T-helper 2 cell treated with Interferon-gamma antibody and Interleukin-4, amounts not matched to agents 5 μg/mL and 100 μg/mL, for 36 hours (primary cell): Measurements from ENCODE around the gene PDPK1.
A peak's percentile ranks its signal among the peaks of the same experiment; 100 is the strongest.
"Not testable (repeated sequence)": the region's sequence is repeated elsewhere in the genome, so short reads cannot be mapped to it uniquely, and the experiment has no call there.

Experiments used
- DNase-seq: peaks from one replicate; pipeline ENCODE4 v3.0.0; 2021; ENCODE audit warnings: low spot score
- H3K27ac Mint-ChIP-seq: one replicate; pipeline ENCODE4 v1.8.0; 2021; ENCODE audit warnings: mild to moderate bottlenecking, mixed read lengths
- H3K27me3 Mint-ChIP-seq: one replicate; pipeline ENCODE4 v1.8.0; 2021; ENCODE audit warnings: low read depth, mixed read lengths
- H3K36me3 Mint-ChIP-seq: one replicate; pipeline ENCODE4 v1.8.0; 2021; ENCODE audit warnings: low read depth, mixed read lengths
- H3K4me1 Mint-ChIP-seq: one replicate; pipeline ENCODE4 v1.8.0; 2021; ENCODE audit warnings: low read depth, mixed read lengths
- H3K4me3 Mint-ChIP-seq: one replicate; pipeline ENCODE4 v1.8.0; 2022; ENCODE audit warnings: mild to moderate bottlenecking, moderate library complexity, mixed read lengths
- H3K9me3 Mint-ChIP-seq: one replicate; pipeline ENCODE4 v1.8.0; 2021; ENCODE audit warnings: mixed read lengths

The PDPK1 gene

DNA sequence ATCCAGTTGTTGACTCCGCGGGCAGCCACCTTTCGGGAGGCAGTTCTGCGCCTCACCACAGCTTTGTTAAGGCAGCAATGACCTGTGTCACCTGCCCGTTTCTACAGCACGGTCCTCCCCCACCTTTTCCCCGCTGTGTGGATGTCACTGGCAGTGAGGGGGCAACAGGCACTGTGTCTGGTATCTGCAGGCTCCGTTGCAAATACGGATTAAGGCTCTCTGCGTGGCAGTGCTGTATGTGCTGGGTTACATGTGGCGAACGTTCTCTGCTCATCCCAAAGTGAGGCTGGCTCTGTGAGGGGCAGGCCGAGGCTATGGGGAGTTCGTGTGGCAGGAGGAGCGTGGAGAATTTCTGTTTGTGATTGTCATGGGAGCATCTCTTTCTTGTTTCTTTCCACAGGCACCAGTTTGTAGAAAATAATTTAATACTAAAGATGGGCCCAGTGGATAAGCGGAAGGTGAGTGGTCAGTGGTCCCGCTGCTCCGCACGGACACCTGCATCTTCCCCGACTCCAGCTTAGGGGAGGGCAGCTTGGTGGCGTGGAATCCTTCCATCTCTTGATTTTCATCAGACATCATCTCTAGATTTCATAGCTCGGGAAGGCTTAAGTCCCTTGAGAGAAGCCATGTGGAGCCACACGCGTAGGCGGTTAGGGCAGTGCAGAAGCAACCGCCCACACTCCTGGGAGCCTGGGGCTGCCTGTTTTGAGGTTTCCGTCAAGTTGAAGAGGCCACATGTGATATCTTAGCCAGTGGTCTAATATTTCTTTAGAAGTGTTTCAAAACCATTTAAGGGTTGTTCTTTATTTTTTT lies 57.8 kb downstream of the PDPK1 start:
- Mint-ChIP-seq H3K27ac (no peak overlapping the region), H3K36me3 (peaks cover 9% of the 10 kb centered on the region), H3K4me1 (peaks cover 6% of the 10 kb centered on the region), H3K9me3 (no peaks in the 10 kb centered on the region), H3K4me3 (no peak overlapping the region), H3K27me3 (no peaks in the 10 kb centered on the region)
- no peak for DNase-seq

GRCh38 chr16:2596747-2597559 lies 59.1 kb downstream of the PDPK1 start:
- H3K27ac Mint-ChIP-seq, result no peak overlapping the region
- DNase-seq, result no peak
- H3K36me3 Mint-ChIP-seq, result peaks cover 9% of the 10 kb centered on the region
- no peaks in the 10 kb centered on the region for H3K27me3 Mint-ChIP-seq
- H3K4me1 Mint-ChIP-seq, result peaks cover 6% of the 10 kb centered on the region
- H3K4me3 Mint-ChIP-seq, result no peak overlapping the region
- H3K9me3 Mint-ChIP-seq, result no peaks in the 10 kb centered on the region

- Mint-ChIP-seq H3K4me3 (no peak overlapping the region), H3K9me3 (no peaks in the 10 kb centered on the region), H3K27me3 (no peaks in the 10 kb centered on the region), H3K4me1 (peaks cover 4% of the 10 kb centered on the region), H3K36me3 (peaks cover 9% of the 10 kb centered on the region), H3K27ac (no peak overlapping the region)
- DNase-seq, result no peak
These were observed 59.7 kb downstream of the PDPK1 start for GRCh38 chr16:2597560-2597902.

GRCh38 chr16:2598133-2598641 lies 60.4 kb downstream of the PDPK1 start:
- Mint-ChIP-seq H3K27me3 (no peaks in the 10 kb centered on the region), H3K9me3 (no peaks in the 10 kb centered on the region), H3K27ac (no peak overlapping the region), H3K4me1 (peaks cover 7% of the 10 kb centered on the region), H3K36me3 (peaks cover 9% of the 10 kb centered on the region), H3K4me3 (no peak overlapping the region)
- DNase-seq, result no peak

DNA sequence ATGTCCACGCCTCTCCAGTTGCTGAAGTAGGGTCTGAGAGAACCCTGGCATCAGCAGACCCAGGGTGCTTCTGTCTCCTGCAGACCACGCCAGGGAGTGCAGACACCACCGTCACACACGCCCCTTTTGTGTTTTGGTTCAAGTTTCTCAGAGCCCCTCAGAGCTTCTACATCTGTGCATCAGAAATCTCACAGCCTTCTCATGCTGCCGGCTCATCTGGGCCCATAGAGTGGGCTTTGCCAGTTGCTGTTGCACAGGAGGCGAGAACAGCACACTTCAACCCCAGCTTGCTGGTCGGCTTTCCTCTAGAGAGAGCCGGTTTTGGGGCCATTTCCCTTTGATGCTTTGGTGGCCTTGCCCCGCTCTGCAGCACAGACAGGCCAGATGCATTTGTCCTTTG lies 60.9 kb downstream of the PDPK1 start:
- no peaks in the 10 kb centered on the region for H3K27me3 Mint-ChIP-seq
- H3K36me3 Mint-ChIP-seq, result peaks cover 5% of the 10 kb centered on the region
- H3K9me3 Mint-ChIP-seq, result no peaks in the 10 kb centered on the region
- peaks cover 5% of the 10 kb centered on the region for H3K4me1 Mint-ChIP-seq
- H3K27ac Mint-ChIP-seq, result no peak overlapping the region
- no peak for DNase-seq
- H3K4me3 Mint-ChIP-seq, result no peak overlapping the region

DNA sequence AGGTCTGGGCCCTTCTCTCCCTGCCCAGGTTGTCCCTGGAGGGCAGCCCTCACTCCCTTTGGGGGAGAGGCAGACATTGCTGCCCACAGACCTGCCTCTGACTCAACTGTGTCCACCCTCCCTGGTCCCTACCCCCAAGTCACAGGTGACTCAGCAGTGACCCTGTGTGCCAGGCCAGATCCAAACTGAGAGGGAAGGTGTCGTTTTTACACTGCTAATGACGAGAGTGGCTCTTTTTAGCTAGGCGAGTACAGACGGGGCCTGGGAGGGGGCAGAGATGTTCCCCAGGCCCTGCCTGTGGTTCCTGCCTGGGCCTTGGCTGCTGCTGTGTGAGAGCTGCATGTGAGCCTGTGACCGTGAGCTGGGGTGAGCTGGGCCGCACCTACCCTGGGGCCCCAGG lies 61.3 kb downstream of the PDPK1 start:
- H3K4me1 Mint-ChIP-seq, H3K27me3 Mint-ChIP-seq, DNase-seq, H3K27ac Mint-ChIP-seq, H3K9me3 Mint-ChIP-seq, H3K4me3 Mint-ChIP-seq, H3K36me3 Mint-ChIP-seq: not testable (repeated sequence)

GRCh38 chr16:2599785-2600184 lies 62.0 kb downstream of the PDPK1 start:
- not testable (repeated sequence) for H3K4me1 Mint-ChIP-seq, DNase-seq, H3K9me3 Mint-ChIP-seq, H3K27ac Mint-ChIP-seq, H3K4me3 Mint-ChIP-seq, H3K36me3 Mint-ChIP-seq, H3K27me3 Mint-ChIP-seq

DNA sequence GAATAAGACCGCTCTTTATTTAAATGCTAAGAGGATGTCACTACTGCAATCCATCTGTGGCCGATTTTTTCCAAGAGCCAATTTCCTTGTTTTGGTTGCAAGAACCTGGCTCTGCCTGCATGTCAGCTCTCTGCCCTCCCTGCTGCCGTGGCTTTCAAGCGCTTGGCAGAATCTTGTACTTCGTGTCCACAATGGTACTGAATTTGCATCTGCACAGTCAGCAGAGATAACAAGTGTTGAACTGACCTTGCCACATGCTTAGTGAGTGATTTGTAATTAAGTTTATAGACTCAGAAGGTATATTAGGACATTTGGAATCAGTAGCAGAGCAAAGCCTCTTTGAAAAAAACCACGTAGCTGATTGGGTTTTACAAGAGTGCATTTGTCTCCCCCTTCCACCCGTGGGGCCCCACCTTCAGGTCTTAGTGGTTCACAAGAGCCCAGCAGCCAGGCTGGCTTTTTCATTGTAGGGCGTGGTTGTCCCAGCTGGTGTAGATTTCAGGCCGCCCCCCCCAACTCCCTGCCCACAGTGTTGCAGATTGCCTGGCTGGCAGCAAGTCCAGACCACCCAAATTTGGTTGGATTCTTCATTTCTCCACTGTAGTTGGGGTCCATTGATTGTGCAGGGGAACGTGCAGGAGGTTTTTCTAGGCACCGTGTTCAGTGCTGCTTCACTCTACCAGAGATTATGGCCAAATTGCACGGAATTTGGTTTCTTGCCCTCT lies 63.6 kb downstream of the PDPK1 start:
- H3K4me3 Mint-ChIP-seq, H3K27ac Mint-ChIP-seq, DNase-seq, H3K9me3 Mint-ChIP-seq, H3K27me3 Mint-ChIP-seq, H3K36me3 Mint-ChIP-seq: not testable (repeated sequence)
- H3K4me1 Mint-ChIP-seq, result peaks cover 12% of the 10 kb centered on the region

DNA sequence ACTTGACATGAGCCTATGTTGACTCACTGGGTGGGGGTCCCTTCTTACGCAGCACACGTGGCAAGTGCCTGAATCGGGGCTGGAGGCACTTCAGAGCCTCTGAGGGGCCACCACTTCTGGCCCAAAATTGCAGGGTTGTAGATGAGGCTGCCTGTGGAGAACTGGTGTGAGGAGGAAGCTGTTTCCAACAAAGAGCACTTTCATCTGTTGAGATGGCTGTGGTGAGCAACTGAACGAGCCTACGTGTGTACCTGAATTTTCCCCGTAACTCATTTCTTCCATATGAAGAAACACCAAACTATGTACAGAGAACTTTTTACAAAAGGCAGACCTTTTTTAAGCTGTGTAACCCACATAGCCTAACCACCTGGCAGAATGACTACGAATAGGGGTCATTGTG lies 64.4 kb downstream of the PDPK1 start:
- H3K36me3 Mint-ChIP-seq, H3K9me3 Mint-ChIP-seq, DNase-seq, H3K27ac Mint-ChIP-seq, H3K27me3 Mint-ChIP-seq: not testable (repeated sequence)
- peaks cover 12% of the 10 kb centered on the region for H3K4me1 Mint-ChIP-seq
- H3K4me3 Mint-ChIP-seq, result peak overlapping the region; percentile 26

DNA sequence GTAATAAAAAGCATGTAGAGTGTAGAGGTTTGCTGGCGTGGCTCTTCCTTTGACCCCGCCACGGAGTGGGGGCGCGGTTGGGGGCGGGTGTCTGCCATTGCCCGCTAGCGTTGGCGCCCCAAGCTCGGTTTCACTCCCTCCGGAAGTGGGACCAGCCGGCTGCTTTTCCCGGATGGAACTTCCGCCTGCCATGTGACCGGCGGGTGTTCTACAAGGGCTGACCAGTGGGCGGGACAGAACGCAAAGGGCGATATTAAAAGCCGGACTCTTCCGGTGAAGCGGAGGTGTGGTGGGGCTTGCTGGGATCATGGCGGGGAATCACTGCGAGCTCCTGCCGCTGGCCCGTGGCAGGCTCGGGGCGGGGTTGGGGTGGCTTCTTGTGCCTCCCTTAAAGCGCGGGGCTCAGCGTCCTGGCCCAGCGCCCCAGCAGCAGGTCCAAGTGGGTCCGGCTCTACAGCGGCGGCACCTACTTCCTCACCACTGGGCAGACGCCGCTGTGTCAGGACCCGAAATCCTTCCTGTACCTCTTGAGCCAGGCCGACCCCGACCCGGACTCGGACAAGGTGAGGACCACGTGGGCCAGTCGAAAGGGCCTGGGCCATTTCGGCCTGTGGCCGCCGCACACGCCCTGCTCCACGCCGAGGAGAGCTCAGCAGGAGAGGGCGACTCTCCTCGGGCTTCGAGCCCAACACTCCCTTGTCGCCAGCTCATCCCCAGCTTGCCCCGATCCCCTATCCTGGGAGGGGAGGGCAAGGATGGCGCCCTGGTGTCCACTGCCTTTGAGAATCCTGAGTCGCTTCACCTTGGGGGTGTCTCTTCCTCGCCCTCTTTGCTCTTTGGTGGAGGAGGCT lies 65.6 kb downstream of the PDPK1 start:
- no peaks in the 10 kb centered on the region for H3K9me3 Mint-ChIP-seq
- H3K27me3 Mint-ChIP-seq, result no peaks in the 10 kb centered on the region
- peak; percentile 88 for DNase-seq
- H3K4me3 Mint-ChIP-seq, result peak overlapping the region; percentile 99
- peaks cover 19% of the 10 kb centered on the region for H3K4me1 Mint-ChIP-seq
- H3K36me3 Mint-ChIP-seq, result peaks cover 5% of the 10 kb centered on the region
- H3K27ac Mint-ChIP-seq, result peak overlapping the region; percentile 95

DNA sequence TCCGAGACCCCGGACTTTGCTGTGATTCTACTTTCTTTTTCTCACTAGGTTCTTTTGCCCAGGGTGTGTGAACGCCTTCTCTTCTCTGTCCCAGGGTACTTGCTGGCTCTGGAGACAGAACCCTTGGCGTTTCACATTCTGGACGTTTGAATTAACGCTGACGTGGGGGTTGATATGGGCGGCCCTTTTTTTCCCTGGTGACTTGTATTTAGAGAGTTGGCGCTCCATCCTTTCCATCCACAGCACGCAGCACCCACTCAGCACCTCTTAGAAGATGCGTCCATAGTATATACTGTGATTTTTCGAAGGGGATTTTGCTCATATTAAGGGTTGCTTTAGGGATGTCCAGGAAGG lies 66.2 kb downstream of the PDPK1 start:
- peak; percentile 15 for DNase-seq
- not testable (repeated sequence) for H3K9me3 Mint-ChIP-seq, H3K36me3 Mint-ChIP-seq, H3K27me3 Mint-ChIP-seq
- Mint-ChIP-seq H3K4me3 (peak overlapping the region; percentile 99), H3K27ac (peak overlapping the region; percentile 95), H3K4me1 (peaks cover 19% of the 10 kb centered on the region)

DNA sequence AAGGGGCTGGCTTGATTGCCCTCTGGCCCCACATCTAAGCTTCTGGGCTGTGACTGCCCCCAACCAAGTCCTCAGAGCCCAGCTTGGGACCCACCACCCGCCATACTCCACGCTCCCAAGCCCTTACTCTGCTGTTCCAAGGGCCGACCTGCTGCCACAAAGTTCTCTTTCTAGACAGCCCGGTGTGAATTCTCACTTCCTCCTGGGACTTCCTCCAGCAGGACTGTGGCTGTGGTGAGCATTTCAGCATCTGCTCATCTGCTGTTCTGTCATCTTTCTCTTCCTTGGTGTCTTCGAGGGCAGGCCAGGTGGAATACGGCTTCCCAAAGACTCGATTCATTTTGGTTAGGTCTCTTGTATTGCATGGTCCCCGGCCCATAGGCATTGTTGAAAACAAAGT lies 69.0 kb downstream of the PDPK1 start:
- not testable (repeated sequence) for H3K27me3 Mint-ChIP-seq, H3K9me3 Mint-ChIP-seq

DNA sequence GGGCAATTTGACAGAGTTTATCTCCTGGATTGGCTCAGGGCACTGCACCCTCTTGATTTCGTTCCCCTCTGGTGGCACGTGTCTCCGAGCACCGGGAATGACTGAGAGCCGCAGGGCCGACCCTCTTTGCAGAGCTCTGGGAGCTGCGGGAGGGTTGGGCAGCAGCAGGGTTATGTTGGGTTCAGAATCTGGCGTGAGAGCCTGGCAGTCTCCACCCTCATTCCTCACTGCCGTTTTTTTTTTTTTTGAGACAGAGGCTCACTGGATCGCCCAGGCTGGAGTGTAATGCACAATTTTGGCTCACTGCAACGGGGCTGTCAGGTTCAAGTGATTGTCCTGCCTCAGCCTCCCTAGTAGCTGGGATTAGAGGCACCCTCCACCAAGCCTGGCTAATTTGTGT lies 71.5 kb downstream of the PDPK1 start:
- not testable (repeated sequence) for H3K27me3 Mint-ChIP-seq, H3K4me3 Mint-ChIP-seq, H3K9me3 Mint-ChIP-seq, DNase-seq, H3K27ac Mint-ChIP-seq
- H3K4me1 Mint-ChIP-seq, result peaks cover 12% of the 10 kb centered on the region
- peaks cover 13% of the 10 kb centered on the region for H3K36me3 Mint-ChIP-seq

More for the DNA sequence above, 69.0 kb downstream of the PDPK1 start:
- H3K4me3 Mint-ChIP-seq, DNase-seq, H3K27ac Mint-ChIP-seq: not testable (repeated sequence)
- peaks cover 19% of the 10 kb centered on the region for H3K4me1 Mint-ChIP-seq
- peaks cover 13% of the 10 kb centered on the region for H3K36me3 Mint-ChIP-seq
